ENCODE results near the gene LAMP1. TPM values are rescaled to one million over a fixed set of nuclear protein-coding genes. Genes with fewer than 3 reads are reported as not detected.
"Not testable (repeated sequence)": the region's sequence is repeated elsewhere in the genome, so short reads cannot be mapped to it uniquely, and the experiment has no call there.

Gene LAMP1
- total RNA-seq, 1 donor from 2014 or later, result 57.9 TPM

DNA sequence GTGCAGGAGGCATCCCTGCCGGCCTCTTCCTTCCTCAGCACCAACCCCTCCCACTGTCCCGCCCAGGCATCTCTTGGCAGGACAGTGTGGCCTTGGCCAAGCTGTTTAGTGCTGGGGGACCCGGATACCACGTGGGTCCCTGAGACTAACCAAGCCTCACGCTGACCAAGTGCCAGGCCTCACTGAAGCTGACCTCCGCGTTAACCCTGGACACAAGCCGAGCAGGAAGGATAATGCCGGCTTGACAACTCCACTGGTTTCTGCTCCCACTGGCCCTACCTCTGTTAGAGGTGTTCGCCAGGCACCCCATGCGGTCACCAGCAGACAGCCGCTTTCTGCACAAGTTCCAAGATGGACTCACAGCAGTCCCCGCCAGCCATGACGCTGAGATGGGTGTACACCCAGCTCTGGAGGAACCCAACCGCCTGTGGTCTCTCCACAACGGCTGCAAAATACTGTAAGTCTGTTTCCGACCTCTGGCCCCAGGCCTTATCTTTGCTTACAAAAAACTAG is 54.5 kb downstream of the LAMP1 start:
- DNase-seq (ENCODE audit: low spot score in 2 of 2) (no peak), FAIRE-seq (no peak)

DNA sequence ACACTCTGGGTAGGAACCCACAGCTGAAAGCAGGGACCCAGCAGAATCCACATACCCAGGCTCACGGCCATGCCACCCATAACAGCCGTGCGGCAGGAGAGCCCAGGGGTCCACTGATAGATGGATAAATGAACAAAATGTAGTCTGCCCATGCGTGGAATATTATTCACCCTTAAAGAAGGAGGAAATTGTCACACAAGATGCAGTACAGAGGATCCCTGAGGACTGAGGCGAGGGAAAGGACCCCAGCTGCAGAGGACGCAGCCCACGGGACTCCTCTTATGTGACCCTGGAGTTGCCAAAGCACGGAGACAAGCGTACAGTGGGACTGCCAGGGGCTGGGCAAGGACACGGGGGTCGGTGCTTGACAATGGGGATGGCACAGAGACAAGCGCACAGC is 56.2 kb downstream of the LAMP1 start:
- FAIRE-seq (no peak), DNase-seq (ENCODE audit: low spot score in 2 of 2) (no peak)

DNA sequence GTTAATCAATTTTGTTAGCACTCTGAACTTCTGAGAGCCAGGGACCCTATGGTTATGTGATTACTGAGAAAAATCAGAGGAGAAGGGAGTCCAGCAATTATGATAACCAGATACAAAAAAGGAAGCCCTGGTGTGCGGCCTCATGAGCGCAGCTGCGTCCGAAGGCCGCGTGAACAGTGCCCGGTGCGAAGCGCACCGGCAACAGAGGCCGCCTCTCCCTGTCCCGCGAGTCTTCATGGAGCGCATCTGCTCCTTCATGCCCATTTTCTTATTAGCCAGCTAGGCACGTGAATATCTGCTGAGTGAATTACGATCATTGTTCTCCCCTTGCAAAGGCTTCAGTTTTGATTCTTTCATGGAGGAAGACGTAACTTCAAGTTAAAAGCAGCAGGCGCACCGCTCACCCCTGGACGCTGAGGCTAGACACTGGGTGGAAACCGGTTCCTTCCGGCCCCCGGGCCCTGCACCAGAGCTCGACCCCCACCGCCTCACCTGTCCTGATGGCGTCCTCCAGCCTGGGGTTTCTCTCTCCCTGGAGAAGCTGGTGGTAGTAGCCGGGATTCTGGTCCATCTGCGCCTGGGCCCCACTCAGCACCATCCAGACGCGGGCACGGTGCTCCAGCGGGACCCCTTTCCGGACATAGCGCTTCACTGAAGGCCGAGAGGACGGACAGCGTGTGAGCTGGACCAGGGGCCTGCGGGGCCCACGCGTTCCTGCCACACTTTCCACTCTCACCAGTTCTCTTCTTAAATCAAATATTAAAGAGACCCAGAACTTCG is 58.0 kb downstream of the LAMP1 start:
- no peak for FAIRE-seq
- DNase-seq (ENCODE audit: low spot score in 2 of 2), result no peak

DNA sequence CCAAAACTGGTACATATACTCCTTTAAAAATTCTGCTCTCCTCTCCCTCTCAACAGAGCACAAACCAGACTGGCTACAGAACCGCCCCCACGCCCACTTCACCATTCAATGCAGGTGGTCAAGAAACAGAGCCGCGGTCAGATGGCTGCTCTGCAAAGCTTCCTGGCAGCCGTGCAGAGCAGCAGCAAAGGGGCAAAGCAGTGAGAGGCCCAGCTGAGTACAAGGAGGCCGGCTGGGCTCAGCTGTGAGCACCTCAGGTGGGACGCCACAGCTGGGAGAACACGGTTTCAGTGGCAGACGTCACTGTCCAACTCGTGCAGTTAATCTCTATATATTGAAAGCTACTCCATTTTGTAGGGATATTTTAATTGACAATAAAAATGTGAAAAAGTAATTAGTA is 58.6 kb downstream of the LAMP1 start:
- FAIRE-seq, result no peak
- no peak for DNase-seq (ENCODE audit: low spot score in 2 of 2)

DNA sequence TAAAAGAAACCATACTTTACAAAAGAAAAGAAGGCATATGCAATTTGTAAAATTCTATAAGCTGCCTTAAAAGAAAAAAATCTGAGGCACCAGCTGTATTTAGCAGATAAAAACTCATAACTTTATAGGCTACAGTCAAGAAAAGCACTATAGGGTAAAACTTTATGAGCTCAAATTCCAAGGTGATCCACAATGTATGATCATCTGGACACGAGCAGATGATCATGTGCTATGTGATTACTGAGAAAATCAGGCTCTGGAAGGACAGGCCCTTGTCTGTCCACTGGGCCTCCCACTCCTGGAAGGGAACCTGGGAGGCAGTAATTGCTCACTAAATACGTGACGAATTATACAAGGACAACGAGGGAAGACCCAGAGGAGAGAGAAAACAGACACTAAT is 59.6 kb downstream of the LAMP1 start:
- no peak for FAIRE-seq
- DNase-seq (ENCODE audit: low spot score in 2 of 2), result no peak

DNA sequence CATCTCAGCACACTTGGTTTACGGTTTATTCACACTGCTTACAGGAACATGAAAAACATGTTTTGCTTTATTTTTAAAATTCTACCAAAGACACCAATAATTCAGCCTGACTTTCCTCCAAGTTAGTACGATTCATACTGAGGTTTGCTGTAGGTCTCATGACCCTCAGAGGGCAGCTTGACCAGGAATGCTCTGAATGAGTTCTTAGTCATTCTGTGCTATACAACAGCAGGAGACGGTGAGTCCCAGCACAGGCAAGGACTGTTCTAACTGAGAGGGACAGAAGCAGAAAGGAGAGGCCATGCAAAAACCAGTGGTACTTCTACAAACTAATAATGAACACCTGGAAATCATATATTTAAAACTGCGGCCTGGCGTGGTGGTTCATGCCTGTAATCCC is 60.5 kb downstream of the LAMP1 start:
- no peak for FAIRE-seq
- no peak for DNase-seq (ENCODE audit: low spot score in 2 of 2)

DNA sequence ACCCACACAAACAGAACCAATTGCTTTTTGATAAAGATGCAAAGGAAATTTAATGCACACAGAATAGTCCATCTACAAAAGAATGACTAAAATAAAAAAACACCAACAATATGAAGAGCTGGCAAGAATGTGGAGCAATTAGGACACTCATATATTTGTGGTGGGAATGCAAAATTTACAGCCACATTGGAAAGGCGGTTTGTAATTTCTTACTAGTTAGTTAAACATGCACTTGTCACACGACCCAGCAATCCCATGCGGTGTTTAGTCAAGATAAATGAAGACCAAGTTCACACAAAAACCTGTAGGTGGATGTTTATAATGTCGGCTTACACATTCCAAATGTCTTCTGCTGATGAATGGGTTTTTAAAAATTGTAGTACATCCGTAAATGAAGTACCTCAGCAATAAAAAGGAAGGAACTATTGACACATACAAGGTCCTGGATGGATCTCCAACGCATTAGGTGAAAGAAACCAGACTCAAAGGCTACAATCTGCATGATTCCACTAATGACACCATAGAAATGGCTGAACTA is 61.7 kb downstream of the LAMP1 start:
- DNase-seq (ENCODE audit: low spot score in 2 of 2) (no peak), FAIRE-seq (no peak)

DNA sequence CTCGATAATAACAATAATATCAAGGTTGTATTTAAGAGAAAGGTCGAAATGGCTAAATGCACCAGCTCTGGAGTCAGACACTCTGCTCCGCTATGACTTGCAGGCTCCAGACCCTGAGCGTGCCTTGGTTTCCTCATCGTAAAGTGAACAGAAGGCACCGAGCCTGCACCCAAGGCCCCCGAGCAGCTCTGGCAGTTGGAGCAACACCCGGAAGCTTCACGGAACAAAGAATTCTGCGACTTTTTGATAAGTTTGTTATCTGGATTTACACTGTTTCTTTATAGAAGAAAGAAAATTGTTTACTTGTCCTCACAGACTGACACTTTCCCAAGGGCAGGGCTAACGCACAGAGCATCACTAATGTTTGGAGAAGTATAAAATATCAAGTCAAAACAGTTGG is 62.5 kb downstream of the LAMP1 start:
- FAIRE-seq, result no peak

DNA sequence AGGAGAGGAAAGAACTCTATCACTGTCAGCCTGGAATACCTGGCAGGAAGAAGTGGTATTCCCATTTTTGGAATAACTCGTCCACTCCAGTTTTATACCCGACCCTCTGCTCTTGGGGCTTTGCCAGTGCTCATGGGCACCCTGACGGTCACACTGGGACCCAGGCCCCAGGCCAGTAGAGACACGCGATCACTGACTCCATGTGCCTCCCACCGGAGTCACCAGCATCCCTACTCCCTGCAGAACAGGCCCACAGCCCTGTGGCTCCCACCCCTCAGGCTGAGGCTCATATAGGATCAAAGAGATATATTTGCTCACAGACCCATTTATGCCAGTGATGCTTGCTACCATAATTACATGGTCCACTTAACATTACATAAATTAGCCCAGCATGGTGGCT is 63.4 kb downstream of the LAMP1 start:
- no peak for FAIRE-seq
- no peak for DNase-seq (ENCODE audit: low spot score in 2 of 2)

More for the DNA sequence above, 62.5 kb downstream of the LAMP1 start:
- DNase-seq (ENCODE audit: low spot score in 2 of 2), result no peak

DNA sequence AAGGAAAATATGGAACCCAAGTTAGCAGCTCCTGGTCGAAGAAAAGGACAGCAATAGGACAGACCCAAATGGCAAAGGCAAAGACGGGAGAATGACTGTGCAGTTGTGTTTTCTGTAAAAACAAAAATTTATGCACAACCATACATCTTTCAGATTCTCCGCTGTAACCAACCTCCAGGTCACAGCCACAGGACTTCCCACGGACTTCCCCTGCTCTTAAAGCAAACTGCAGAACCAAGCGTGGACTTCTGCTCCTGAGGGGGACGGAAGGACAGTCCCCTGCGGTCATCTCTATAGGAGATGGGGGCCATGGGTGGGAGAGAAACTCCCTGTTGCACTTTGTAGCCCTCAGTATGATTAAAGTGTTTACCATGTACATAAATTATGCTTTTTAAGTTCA is 64.4 kb downstream of the LAMP1 start:
- DNase-seq (ENCODE audit: low spot score in 2 of 2) (no peak), FAIRE-seq (no peak)

DNA sequence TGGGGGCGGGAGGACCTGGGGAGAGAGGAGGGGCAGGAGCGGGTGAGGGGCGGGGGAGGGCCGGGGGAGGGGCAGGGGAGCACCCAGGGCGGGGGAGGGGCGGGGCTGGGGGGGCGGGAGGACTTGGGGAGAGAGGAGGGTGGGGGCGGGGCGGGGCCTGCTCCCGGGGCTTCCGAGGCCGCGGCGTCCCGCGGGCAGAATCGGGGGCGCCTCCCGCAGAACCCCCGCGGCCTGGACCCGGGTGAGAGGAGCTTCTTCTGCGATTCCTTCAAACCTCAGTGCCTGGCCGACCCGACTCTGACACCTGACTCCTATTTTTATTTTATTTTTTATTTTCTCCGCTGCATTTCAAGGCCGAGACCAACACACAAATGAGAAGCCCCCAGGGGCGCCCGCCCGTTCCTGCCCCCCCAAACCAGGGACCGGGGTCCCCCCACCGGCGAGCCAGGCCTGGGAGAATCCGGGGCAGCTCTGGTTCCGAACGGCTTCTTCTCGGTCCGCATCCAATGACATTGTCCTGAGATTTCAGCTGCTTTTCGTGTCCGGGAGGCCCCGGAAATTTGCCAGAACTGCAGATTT is 67.4 kb downstream of the LAMP1 start:
- no peak for FAIRE-seq
- peak; percentile 80 to 81 for DNase-seq (ENCODE audit: low spot score in 2 of 2)

DNA sequence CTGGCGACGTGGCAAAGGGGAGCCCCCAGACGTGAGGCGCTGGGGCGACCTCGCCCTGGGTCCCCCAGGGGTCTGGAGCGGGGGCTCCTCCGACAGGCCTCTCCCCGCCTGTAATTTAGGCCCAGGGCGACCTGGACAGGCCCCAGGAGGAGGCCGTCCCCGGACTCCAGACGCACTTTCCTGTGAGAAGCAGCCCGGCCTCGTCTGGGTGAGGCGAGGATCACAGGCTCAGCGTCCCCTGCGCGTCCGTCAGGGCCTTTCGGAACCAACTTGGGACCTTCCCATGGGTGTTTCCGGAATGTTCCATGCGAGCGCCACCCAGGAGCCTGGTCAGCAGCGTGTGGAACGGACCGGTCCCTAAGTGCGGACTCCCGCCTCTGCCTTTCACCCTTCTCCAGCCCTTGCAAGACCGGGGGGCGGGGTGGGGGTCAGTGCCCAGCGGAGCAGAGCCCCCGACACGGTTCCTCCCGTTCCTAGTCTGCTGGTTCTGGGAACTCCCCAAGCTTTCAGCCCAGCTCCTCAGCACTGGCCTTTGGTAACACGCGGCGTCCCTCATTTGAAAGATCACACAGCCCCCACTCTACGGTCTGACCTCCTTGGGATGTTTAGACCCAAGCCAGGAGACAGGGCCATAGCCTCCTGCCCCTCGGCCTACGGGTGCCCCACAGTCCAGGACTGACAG is 68.0 kb downstream of the LAMP1 start:
- FAIRE-seq (no peak), DNase-seq (ENCODE audit: low spot score in 2 of 2) (peak in 1 of 2 donors; percentile 27)

DNA sequence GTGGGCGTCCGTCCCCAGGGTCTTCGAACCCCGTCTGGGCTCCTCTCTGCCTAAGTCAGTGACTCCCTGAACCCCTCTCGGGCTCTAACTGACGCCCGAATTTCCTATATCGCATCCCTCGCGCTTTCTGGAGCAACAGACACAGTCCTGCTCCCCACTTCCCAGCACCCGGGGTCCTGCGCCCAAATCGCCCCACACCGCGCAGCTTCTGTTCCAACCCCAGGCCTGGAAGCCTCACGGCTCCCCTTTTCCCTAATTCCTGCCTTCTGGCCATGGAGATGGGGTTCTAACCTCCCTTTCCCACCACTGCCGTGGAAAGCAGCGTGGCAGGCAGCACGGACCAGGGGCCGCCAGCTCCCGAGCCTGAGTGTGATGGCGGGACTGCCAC is 68.5 kb downstream of the LAMP1 start:
- FAIRE-seq (no peak), DNase-seq (ENCODE audit: low spot score in 2 of 2) (peak in 1 of 2 donors; percentile 8)

DNA sequence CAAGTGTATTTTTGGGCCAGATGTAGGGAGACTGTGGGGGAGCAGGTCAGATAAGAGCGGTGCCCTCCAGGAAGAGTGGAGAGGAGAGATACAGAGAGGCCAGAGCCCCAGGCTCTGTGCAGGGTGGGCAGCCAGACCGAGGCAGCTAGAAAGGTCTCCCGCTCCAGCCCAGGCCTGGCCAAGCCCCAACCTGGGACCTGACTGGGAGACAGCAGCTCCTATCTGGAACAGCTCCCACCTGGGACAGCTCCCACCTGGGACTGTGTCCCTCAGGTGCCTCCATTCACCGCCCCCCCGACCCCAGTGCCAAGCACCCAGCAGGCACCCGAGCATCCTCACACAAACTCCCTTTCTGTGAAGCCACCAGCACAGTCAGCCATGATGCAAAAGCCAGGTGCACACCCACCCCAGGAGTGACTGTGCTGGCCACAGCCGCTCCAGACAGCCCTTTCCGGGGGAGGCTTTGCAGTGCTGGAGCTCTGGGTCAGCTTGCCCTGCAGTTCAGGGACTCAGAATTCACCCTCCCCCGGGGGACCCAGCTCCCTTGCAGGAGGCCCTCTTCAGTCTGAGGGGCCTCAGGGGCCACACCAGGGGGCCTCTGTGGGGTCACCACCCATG is 69.0 kb downstream of the LAMP1 start:
- FAIRE-seq (no peak), DNase-seq (ENCODE audit: low spot score in 2 of 2) (peak in 1 of 2 donors; percentile 5)

DNA sequence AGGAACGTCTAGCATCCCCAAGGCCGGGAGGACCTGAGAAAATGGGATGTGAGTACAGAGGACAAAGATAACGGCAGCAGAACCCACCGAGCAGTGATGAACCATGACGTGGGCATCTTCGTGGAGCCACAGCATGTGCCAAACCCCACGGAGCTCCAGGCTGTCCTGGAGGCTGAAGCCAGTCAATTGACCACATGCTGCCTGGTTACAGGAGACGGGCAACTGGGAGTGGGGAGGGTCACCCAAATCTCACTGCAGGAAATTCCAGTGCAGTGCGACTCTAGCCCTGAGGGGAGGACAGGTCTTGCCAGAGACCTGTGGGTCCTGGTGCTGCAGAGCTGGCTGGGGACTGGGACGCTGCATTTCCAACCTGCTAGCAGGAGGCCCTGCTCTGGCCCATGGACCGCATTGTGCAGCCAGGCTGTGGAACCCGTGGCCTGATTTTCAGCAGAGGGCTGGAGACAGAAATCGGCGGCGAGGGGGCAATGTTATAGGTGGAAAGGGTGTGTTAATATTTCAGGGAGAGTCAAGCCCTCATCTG is 70.1 kb downstream of the LAMP1 start:
- no peak for FAIRE-seq
- peak in 1 of 2 donors; percentile 10 for DNase-seq (ENCODE audit: low spot score in 2 of 2)

DNA sequence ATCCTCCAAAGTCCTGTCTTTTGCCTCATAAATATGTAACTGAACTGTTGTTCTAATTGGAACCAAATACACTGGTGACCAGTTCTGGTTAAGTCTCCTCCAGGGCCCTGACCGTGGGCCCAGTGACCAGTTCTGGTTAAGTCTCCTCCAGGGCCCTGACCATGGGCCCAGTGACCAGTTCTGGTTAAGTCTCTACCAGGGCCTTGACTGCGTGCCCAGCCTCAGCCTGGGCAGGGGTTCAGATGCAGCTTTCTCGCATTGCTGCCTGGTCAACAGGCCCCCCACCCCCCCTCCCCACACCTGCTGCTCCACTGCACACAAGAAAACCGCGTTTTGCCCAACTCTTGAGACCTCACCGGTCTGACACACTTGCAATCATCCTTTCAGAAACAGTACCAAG is 70.7 kb downstream of the LAMP1 start:
- no peak for DNase-seq (ENCODE audit: low spot score in 2 of 2)

DNA sequence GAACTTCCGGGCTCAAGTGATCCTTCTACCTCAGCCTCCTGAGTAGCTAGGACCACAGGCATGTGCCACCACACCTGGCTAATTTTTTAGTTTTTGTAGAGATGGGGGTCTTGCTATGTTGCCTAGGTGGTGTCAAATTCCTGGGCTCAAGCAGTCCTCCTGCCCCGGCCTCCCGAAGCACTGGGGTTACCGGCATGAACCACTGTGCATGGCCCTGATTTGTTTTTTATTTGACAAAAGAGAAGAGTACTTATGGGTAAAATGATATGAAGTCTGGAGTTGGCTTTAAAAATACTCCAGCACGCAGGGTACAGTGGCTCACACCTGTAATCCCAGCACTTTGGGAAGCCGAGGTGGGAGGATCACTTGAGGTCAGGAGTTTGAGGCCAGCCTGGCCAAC is 71.3 kb downstream of the LAMP1 start:
- DNase-seq (ENCODE audit: low spot score in 2 of 2); FAIRE-seq: not testable (repeated sequence)

More for the DNA sequence above, 70.7 kb downstream of the LAMP1 start:
- FAIRE-seq, result no peak

DNA sequence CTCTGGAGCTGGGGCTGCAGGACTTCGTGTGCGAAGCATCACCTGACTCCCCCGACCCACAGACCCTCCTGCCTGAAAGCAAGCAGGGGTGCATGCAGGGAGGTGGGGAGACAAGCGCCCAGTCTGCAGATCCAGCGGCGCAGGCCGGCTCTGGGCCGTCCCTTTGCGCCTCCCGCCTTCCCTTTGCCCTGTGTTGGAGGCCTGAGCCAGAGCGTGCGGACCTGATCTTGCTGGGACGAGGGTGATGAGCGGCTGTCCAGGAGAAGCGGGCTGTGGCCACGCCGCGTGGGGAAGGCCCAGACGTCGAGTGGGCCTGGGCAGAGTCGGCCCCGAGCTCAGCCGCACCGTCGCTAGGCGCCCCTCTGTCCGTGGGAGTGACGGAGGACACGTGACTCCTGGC is 72.2 kb downstream of the LAMP1 start:
- FAIRE-seq (no peak), DNase-seq (ENCODE audit: low spot score in 2 of 2) (no peak)

DNA sequence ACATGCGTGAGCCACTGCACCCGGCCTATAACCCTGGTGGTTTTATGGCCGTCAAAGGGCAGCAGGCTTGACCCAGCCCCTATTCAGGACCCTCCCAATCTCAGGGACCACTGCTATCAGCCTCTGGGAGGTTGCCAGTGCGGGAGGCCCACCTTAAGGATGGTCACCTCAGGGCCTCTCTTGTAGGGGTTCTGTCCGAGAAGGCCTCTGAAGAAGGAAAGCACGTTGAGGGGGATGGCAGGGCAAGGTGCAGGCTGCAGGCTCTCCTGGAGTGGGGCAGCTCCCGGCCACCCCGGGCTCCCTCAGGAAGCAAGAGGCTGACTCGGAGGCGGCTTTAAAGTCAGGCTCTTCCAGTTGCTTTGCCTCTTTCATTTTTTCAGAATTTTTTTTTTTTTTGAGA is 72.8 kb downstream of the LAMP1 start:
- DNase-seq (ENCODE audit: low spot score in 2 of 2) (peak in 1 of 2 donors; percentile 10), FAIRE-seq (no peak)

DNA sequence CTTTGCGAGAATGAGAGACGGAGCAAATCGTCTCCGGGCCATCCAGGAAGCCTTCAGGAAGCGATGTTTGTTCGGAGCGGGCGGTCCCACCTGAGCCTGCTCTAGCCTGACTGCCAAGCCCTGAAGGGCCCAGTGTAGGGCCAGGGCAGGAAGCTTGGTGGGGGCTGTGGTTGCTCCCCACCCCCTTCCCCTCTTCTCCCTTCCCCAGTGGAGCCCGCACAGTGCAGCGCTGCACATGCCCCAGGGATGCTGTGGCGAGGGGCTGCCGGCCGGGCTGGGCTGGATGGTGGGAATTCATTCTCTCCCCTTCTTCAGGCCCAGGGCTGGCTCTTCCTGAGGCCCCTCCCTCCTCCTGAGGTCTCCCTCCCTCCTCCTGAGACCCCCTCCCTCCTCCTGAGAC is 74.0 kb downstream of the LAMP1 start:
- no peak for DNase-seq (ENCODE audit: low spot score in 2 of 2)
- FAIRE-seq, result no peak
